ENCODE measurements around the gene NRG3.

DNA sequence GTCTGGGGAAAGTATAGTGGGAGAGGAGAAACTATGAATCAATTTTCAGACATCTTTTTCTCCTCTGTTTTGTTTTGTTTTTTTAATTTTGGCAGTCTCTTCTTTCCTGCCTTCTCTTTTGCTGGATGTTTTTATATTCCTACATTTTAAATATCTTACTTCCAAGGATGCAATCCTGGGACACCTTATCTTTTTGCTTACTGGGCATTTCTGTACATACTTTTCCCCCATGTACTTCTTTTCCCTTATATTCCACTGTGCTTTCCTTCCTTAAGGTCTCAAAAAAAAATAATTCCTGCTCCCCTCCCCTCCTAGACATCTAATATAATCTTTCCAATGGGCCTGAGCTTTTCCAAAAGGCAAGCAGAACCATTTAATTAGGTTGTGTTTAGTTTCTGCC is 701.1 kb downstream of the NRG3 start:
- TF ChIP-seq POLR2A (IDR thresholded peaks at IDR 0.05): no peak
- TF ChIP-seq, protein P1, sequence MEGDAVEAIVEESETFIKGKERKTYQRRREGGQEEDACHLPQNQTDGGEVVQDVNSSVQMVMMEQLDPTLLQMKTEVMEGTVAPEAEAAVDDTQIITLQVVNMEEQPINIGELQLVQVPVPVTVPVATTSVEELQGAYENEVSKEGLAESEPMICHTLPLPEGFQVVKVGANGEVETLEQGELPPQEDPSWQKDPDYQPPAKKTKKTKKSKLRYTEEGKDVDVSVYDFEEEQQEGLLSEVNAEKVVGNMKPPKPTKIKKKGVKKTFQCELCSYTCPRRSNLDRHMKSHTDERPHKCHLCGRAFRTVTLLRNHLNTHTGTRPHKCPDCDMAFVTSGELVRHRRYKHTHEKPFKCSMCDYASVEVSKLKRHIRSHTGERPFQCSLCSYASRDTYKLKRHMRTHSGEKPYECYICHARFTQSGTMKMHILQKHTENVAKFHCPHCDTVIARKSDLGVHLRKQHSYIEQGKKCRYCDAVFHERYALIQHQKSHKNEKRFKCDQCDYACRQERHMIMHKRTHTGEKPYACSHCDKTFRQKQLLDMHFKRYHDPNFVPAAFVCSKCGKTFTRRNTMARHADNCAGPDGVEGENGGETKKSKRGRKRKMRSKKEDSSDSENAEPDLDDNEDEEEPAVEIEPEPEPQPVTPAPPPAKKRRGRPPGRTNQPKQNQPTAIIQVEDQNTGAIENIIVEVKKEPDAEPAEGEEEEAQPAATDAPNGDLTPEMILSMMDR (IDR thresholded peaks at IDR 0.05): no peak
